Astrocyte (in vitro differentiated cells and primary cell): Measurements from ENCODE around the gene ELMO3. TPM values are rescaled to one million over a fixed set of nuclear protein-coding genes. Genes with fewer than 3 reads are reported as not detected.

Source experiments
- DNase-seq: peaks from one replicate; pipeline ENCODE4 v3.0.0-alpha.2; 2010; ENCODE audit warnings: low read depth
- FAIRE-seq: peaks from 2 replicates; lab custom pipeline; 2011; peaks lifted over from hg19 to GRCh38; lab: Jason Lieb, UNC
- H2AFZ ChIP-seq: 2 replicates; pipeline ENCODE4 v1.6.0; 2012; ENCODE audit warnings: low read depth, low read length, inconsistent platforms
- H3K27ac ChIP-seq: 2 replicates; pipeline ENCODE4 v1.5.1; 2011; ENCODE audit warnings: low read depth, low read length, inconsistent platforms
- H3K27me3 ChIP-seq: 2 replicates; pipeline ENCODE4 v1.6.0; 2011; ENCODE audit warnings: low read length, inconsistent platforms; ENCODE audit not compliant: insufficient read depth
- H3K36me3 ChIP-seq: 2 replicates; pipeline ENCODE4 v1.5.1; 2011; ENCODE audit warnings: low read length, inconsistent platforms; ENCODE audit not compliant: insufficient read depth
- H3K4me1 ChIP-seq: 2 replicates; pipeline ENCODE4 v1.5.1; 2011; ENCODE audit warnings: low read length, inconsistent platforms; ENCODE audit not compliant: insufficient read depth
- H3K4me2 ChIP-seq: 2 replicates; pipeline ENCODE4 v1.6.0; 2012; ENCODE audit warnings: low read length, inconsistent platforms
- H3K4me3 ChIP-seq: 2 replicates; pipeline ENCODE4 v1.5.1; 2011; ENCODE audit warnings: low read depth, mild to moderate bottlenecking, low read length, inconsistent platforms; ENCODE audit not compliant: insufficient read depth
- H3K79me2 ChIP-seq: 2 replicates; pipeline ENCODE4 v1.6.0; 2012; ENCODE audit warnings: mild to moderate bottlenecking, low read length, inconsistent platforms; ENCODE audit not compliant: insufficient read depth
- H3K9ac ChIP-seq: 2 replicates; pipeline ENCODE4 v1.6.0; 2012; ENCODE audit warnings: mild to moderate bottlenecking, low read length, inconsistent platforms
- H3K9me3 ChIP-seq: 2 replicates; pipeline ENCODE4 v1.5.1; 2012; ENCODE audit warnings: low read depth, mild to moderate bottlenecking, low read length, inconsistent platforms; ENCODE audit not compliant: insufficient read depth
- H4K20me1 ChIP-seq: 2 replicates; pipeline ENCODE4 v1.6.0; 2012; ENCODE audit warnings: low read length, inconsistent platforms; ENCODE audit not compliant: insufficient read depth
- H3K27ac Mint-ChIP-seq: one replicate; pipeline ENCODE4 v1.8.0; 2021; ENCODE audit warnings: mild to moderate bottlenecking, mixed read lengths; ENCODE audit not compliant: unreplicated experiment
- H3K27me3 Mint-ChIP-seq: one replicate; pipeline ENCODE4 v1.8.0; 2021; ENCODE audit warnings: low read depth, mixed read lengths; ENCODE audit not compliant: unreplicated experiment
- H3K36me3 Mint-ChIP-seq: one replicate; pipeline ENCODE4 v1.8.0; 2021; ENCODE audit warnings: low read depth, mixed read lengths; ENCODE audit not compliant: unreplicated experiment
- H3K4me1 Mint-ChIP-seq: one replicate; pipeline ENCODE4 v1.8.0; 2021; ENCODE audit warnings: low read depth, mixed read lengths; ENCODE audit not compliant: unreplicated experiment
- H3K4me3 Mint-ChIP-seq: one replicate; pipeline ENCODE4 v1.8.0; 2021; ENCODE audit warnings: mild to moderate bottlenecking, moderate library complexity, mixed read lengths; ENCODE audit not compliant: unreplicated experiment
- H3K9me3 Mint-ChIP-seq: one replicate; pipeline ENCODE4 v1.8.0; 2021; ENCODE audit warnings: mild to moderate bottlenecking, mixed read lengths; ENCODE audit not compliant: unreplicated experiment
- EZH2 ChIP-seq: IDR thresholded peaks from 2 replicates; pipeline ENCODE4 v1.6.1; 2012; ENCODE audit warnings: mild to moderate bottlenecking, low read length, inconsistent platforms; ENCODE audit not compliant: insufficient read depth
- total RNA-seq: library from RNA; stranded (reverse); gene quantifications from 2 replicates; pipeline ENCODE4 v1.2.1, GENCODE V29; 2021
- TF ChIP-seq, protein P1 (sequence below): IDR thresholded peaks from 2 replicates; pipeline ENCODE4 v1.5.1; 2011; ENCODE audit warnings: low read depth, mild to moderate bottlenecking, inconsistent platforms, low read length, moderate library complexity; ENCODE audit not compliant: insufficient read depth

Gene ELMO3
- total RNA-seq, 1 donor from 2014 or later: 1.4 TPM

DNA sequence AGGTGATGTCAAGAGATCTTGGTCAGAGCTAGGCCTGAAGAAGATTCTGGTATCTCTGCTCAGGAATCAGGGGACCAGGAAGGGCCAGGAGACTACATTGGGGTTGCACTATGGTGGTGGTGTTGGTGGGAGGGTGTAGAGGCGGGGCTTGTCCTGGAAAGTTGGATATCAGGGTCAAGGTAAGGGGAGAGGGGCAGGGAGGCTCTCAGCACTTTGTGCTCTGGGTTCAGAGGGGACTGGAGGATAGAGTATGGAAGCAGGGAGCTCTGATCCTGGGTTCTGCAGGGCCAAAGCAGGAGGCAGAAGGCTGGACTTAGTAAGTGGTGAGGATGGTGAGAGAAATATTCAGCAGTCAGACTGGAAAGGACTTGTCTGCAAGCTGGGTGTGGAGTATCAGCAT lies 25.6 kb upstream of the ELMO3 start:
- H3K27me3 ChIP-seq: peaks cover 9% of the 10 kb centered on the region
- no peaks in the 10 kb centered on the region for H3K9me3 ChIP-seq
- no peak for FAIRE-seq
- Mint-ChIP-seq H3K4me1 (peaks cover 25% of the 10 kb centered on the region), H3K4me3 (peak overlapping the region; percentile 78), H3K9me3 (peaks cover 2% of the 10 kb centered on the region), H3K27ac (peak overlapping the region; percentile 67), H3K36me3 (peaks cover 17% of the 10 kb centered on the region), H3K27me3 (peaks cover 24% of the 10 kb centered on the region)
- H3K4me1 ChIP-seq: peaks cover 31% of the 10 kb centered on the region
- H3K27ac ChIP-seq: no peak overlapping the region
- H3K79me2 ChIP-seq: no peaks in the 10 kb centered on the region
- peak overlapping the region; percentile 78 for H2AFZ ChIP-seq
- H3K9ac ChIP-seq: peak overlapping the region; percentile 29
- peaks cover 27% of the 10 kb centered on the region for H4K20me1 ChIP-seq
- no peak overlapping the region for H3K4me3 ChIP-seq
- peak overlapping the region; percentile 86 for H3K4me2 ChIP-seq
- DNase-seq: no peak
- H3K36me3 ChIP-seq: no peaks in the 10 kb centered on the region
- TF ChIP-seq, protein P1, sequence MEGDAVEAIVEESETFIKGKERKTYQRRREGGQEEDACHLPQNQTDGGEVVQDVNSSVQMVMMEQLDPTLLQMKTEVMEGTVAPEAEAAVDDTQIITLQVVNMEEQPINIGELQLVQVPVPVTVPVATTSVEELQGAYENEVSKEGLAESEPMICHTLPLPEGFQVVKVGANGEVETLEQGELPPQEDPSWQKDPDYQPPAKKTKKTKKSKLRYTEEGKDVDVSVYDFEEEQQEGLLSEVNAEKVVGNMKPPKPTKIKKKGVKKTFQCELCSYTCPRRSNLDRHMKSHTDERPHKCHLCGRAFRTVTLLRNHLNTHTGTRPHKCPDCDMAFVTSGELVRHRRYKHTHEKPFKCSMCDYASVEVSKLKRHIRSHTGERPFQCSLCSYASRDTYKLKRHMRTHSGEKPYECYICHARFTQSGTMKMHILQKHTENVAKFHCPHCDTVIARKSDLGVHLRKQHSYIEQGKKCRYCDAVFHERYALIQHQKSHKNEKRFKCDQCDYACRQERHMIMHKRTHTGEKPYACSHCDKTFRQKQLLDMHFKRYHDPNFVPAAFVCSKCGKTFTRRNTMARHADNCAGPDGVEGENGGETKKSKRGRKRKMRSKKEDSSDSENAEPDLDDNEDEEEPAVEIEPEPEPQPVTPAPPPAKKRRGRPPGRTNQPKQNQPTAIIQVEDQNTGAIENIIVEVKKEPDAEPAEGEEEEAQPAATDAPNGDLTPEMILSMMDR: no peak

DNA sequence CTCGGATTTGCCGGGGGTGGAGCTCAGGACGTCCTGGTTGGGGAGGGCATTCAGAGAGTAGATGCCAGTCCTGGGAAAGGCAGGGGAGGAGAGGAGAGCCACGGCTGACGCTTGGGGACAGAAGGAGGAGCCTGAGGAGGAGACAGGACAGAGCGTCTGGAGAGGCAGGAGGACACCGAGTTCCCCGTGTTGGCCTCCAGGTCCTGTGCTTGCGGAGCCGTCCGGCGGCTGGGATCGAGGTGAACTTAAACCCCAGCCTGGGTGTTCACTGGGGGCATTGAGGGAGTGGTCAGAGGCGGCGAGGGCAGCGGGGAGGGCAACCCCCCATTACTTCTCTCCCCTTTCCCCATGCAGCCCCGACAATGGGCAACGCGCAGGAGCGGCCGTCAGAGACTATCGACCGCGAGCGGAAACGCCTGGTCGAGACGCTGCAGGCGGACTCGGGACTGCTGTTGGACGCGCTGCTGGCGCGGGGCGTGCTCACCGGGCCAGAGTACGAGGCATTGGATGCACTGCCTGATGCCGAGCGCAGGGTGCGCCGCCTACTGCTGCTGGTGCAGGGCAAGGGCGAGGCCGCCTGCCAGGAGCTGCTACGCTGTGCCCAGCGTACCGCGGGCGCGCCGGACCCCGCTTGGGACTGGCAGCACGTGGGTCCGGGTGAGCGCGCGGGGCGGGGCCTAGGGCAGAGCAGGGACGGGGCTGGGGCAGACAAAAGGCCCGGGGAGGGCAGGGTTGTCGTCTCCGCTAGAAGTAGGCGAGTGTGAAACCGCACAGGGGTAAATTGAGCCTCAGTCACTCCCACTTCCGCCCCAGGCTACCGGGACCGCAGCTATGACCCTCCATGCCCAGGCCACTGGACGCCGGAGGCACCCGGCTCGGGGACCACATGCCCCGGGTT lies 24.9 kb upstream of the ELMO3 start:
- H3K79me2 ChIP-seq: no peaks in the 10 kb centered on the region
- peaks cover 2% of the 10 kb centered on the region for H3K9me3 Mint-ChIP-seq
- DNase-seq: peak; percentile 78
- no peaks in the 10 kb centered on the region for H3K9me3 ChIP-seq
- H3K27me3 ChIP-seq: peaks cover 2% of the 10 kb centered on the region
- H3K4me2 ChIP-seq: peak overlapping the region; percentile 86
- peak overlapping the region; percentile 78 for H3K4me3 Mint-ChIP-seq
- H3K27ac Mint-ChIP-seq: peak overlapping the region; percentile 21
- H3K4me1 Mint-ChIP-seq: peaks cover 25% of the 10 kb centered on the region
- H2AFZ ChIP-seq: peak overlapping the region; percentile 78
- no peak overlapping the region for H3K27ac ChIP-seq
- FAIRE-seq: no peak
- H3K4me3 ChIP-seq: peak overlapping the region; percentile 59
- TF ChIP-seq EZH2: no peak
- TF ChIP-seq, protein P1: no peak
- H3K36me3 ChIP-seq: no peaks in the 10 kb centered on the region
- H3K36me3 Mint-ChIP-seq: peaks cover 20% of the 10 kb centered on the region
- peaks cover 34% of the 10 kb centered on the region for H4K20me1 ChIP-seq
- H3K4me1 ChIP-seq: peaks cover 31% of the 10 kb centered on the region
- peaks cover 28% of the 10 kb centered on the region for H3K27me3 Mint-ChIP-seq
- peak overlapping the region; percentile 29 for H3K9ac ChIP-seq
